ENCODE results near the gene PKDCC. TPM values are rescaled to one million over a fixed set of nuclear protein-coding genes. Genes with fewer than 3 reads are reported as not detected.

The PKDCC gene
- total RNA-seq, 4 donors from 2014 or later, result 155 to 328 (median 200) TPM

DNA sequence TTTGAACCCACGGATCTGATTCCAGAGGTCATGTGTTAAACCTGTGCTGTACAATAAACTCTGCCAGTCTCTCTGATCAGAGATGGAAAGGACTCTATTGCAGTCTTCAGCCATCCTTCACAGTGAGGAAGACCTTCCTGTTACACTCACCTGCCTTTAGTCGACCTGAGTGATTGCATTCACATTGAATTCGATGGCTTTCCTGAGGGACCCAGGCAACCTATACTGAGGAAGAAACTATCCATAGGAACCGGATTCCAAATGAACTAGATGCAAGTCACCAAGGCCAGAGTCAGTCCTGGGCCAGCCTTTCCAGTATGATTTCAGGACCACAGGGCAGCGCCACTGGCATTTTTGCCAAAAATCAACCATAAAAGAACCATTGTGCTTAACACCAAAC lies 56.8 kb downstream of the PKDCC start:
- TF ChIP-seq, protein P1, sequence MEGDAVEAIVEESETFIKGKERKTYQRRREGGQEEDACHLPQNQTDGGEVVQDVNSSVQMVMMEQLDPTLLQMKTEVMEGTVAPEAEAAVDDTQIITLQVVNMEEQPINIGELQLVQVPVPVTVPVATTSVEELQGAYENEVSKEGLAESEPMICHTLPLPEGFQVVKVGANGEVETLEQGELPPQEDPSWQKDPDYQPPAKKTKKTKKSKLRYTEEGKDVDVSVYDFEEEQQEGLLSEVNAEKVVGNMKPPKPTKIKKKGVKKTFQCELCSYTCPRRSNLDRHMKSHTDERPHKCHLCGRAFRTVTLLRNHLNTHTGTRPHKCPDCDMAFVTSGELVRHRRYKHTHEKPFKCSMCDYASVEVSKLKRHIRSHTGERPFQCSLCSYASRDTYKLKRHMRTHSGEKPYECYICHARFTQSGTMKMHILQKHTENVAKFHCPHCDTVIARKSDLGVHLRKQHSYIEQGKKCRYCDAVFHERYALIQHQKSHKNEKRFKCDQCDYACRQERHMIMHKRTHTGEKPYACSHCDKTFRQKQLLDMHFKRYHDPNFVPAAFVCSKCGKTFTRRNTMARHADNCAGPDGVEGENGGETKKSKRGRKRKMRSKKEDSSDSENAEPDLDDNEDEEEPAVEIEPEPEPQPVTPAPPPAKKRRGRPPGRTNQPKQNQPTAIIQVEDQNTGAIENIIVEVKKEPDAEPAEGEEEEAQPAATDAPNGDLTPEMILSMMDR (IDR thresholded peaks at IDR 0.05), result no peak
- TF ChIP-seq POLR2A (IDR thresholded peaks at IDR 0.05), result no peak
- TF ChIP-seq EP300 (IDR thresholded peaks at IDR 0.05), result no peak
- no peak for DNase-seq (ENCODE audit: low spot score in 2 of 2)
- WGBS, 2 donors, result 87 to 90% methylated on average over 5 of the region's 5 CpGs
- Histone ChIP-seq H3K36me3 (no peaks in the 10 kb centered on the region), H3K9me3 (peaks cover 0 to 6% (median 0%) of the 10 kb centered on the region in 4 donors), H3K27me3 (no peaks in the 10 kb centered on the region), H3K27ac (peak overlapping the region in 1 of 4 donors; percentile 80), H3K4me1 (peaks cover 0 to 40% (median 27%) of the 10 kb centered on the region in 4 donors), H3K4me3 (no peak overlapping the region)

DNA sequence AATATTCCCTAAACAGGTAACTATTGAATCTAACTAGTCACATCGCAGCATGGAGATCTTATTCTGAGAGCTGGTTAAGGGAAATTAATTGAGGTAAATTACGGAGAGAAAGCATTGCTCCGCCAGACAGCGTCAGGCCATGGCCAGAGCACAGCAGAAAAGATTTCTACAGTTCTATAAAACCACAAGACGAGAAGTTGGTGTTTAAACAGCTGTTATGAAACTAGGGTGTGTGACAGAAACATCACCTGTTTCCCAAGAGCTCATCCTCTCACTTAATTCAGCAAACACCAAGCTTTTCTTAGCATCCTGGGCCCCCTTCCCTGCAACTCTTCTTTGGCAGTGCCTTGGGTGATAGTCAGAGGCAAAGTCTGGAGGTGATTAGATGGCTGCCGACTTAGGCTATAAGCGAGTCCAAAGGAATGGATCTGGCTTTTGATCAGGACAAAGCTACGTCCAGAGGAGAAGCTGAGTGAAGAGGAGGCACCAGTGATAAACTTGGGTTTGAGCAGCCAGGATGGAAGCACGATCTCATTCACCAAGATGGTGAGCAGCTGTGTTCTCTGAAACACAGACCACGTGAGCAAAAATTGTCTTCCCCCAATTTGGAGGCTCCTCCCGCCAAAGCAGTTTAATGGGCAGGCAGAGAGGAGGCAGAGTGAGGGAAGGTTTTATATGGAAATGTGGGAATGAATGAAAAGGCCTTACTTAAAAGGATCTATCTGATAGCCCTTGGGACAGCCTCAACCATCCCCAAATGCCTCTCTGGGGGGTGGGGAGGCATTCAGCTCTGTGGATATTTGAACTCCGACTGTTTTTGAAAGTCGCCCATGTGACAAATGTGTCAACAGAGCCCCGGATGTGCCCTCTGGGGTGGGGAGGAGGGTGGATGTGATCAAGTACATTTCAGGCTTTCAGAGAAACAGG lies 57.8 kb downstream of the PKDCC start:
- Histone ChIP-seq H3K27me3 (no peaks in the 10 kb centered on the region), H3K9me3 (no peaks in the 10 kb centered on the region), H3K27ac (peak overlapping the region in 3 of 4 donors; percentile 66 to 84 (median 80)), H3K4me1 (peaks cover 0 to 46% (median 30%) of the 10 kb centered on the region in 4 donors), H3K4me3 (no peak overlapping the region), H3K36me3 (no peaks in the 10 kb centered on the region)
- TF ChIP-seq POLR2A (IDR thresholded peaks at IDR 0.05), result no peak
- peak in 1 of 2 donors; percentile 17 for TF ChIP-seq EP300 (IDR thresholded peaks at IDR 0.05)
- TF ChIP-seq, protein P1 (IDR thresholded peaks at IDR 0.05), result no peak
- WGBS, 2 donors, result 56 to 59% methylated on average over 14 of the region's 14 CpGs
- no peak for DNase-seq (ENCODE audit: low spot score in 2 of 2)

DNA sequence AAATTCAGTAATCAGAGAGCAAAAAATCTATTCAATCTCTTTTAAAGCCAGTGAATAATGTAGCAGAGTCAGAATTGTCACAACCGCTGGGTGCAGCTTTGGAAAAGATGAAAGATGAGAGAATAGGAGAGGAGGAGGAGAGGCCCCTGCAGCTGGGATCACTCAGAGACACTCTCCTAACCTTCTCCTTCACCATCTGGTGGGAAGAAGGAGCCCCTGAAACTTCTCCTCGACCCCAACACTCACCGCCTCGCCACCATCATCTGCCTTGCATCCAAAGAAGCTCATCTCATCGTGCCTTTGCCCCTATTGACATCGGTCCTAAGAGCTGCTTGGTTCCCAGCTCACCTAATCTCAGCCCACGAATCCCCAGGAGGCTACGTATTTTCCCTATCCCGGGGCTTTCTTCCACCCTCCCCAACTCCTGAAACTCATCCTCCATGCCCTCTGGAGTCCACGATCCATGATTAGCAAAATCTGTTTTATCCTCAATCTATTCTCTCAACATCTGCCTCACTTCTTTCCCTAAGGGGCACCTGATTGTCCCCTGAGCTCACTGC lies 58.5 kb downstream of the PKDCC start:
- TF ChIP-seq POLR2A (IDR thresholded peaks at IDR 0.05), result no peak
- TF ChIP-seq, protein P1 (IDR thresholded peaks at IDR 0.05), result no peak
- TF ChIP-seq EP300 (IDR thresholded peaks at IDR 0.05), result no peak
- H3K4me1 ChIP-seq, result peaks cover 0 to 46% (median 31%) of the 10 kb centered on the region in 4 donors
- H3K27ac ChIP-seq, result peak overlapping the region in 3 of 4 donors; percentile 66 to 84 (median 80)
- no peaks in the 10 kb centered on the region for H3K9me3 ChIP-seq
- H3K36me3 ChIP-seq, result no peaks in the 10 kb centered on the region
- H3K27me3 ChIP-seq, result no peaks in the 10 kb centered on the region
- H3K4me3 ChIP-seq, result no peak overlapping the region
- 83 to 84% methylated on average over 10 of the region's 10 CpGs for WGBS, 2 donors
- no peak for DNase-seq (ENCODE audit: low spot score in 2 of 2)

DNA sequence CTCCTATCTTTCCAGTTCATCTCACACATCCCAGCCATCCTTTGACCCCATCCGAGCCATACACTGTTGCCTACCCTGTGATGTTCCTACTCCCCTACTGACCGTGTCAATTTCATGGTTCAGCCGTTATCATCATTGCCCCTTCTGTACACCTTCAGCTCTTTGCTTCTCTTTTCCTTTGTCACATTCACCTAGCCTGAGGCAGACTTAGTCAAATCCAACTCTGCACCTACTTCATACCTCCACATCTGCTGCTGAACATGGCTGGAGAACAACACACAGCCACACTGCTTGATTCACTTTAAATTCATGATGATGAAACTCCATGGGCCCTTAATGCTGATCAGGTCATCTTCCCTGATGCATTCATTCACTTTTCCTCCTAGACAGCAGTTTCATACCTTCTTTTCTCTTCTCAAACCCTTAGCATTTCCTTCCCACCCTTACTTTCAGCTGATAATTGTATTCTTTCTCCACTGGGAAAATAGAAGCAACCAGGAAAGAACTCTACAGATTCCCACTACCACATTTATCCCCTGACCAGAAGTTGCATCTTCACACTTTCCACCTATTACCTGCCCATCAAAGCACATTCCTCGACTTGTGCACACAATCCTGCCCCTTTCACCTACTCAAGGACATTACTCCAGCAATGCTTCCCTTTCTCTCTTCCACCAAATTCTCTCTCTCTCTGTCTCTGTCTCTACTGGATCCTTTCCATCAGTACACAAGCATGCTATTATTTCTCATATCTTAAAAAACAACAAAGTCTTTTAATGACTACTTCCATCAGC lies 59.6 kb downstream of the PKDCC start:
- no peak for DNase-seq (ENCODE audit: low spot score in 2 of 2)
- no peaks in the 10 kb centered on the region for H3K27me3 ChIP-seq
- no peak overlapping the region for H3K4me3 ChIP-seq
- no peaks in the 10 kb centered on the region for H3K36me3 ChIP-seq
- WGBS, 2 donors, result 91 to 93% methylated on average over 4 of the region's 4 CpGs
- H3K4me1 ChIP-seq, result peaks cover 0 to 45% (median 20%) of the 10 kb centered on the region in 4 donors
- peak overlapping the region in 1 of 4 donors; percentile 12 for H3K27ac ChIP-seq
- TF ChIP-seq EP300 (IDR thresholded peaks at IDR 0.05) (no peak), POLR2A (IDR thresholded peaks at IDR 0.05) (no peak)
- no peaks in the 10 kb centered on the region for H3K9me3 ChIP-seq

Other genes with a start within 250 kb of the PKDCC start
- 10 to 100 TPM; 20.8 to 29.8 (median 25.3) TPM for gene EML4, start 121.3 kb downstream of the PKDCC start, total RNA-seq

All from tibial nerve (tissue), 4 donors.